Activated CD8-positive, alpha-beta memory T cell treated with anti-CD3 and anti-CD28 coated beads for 4 hours (primary cell): Measurements from ENCODE around the gene IPPK.
A peak's percentile ranks its signal among the peaks of the same experiment; 100 is the strongest.
"Not testable (repeated sequence)": the region's sequence is repeated elsewhere in the genome, so short reads cannot be mapped to it uniquely, and the experiment has no call there.

Source experiments
- DNase-seq, 2 donors: peaks; one replicate each; pipeline ENCODE4 v3.0.0-alpha.2; 2020; ENCODE audit warnings: low read depth in 2 of 2

Gene IPPK

DNA sequence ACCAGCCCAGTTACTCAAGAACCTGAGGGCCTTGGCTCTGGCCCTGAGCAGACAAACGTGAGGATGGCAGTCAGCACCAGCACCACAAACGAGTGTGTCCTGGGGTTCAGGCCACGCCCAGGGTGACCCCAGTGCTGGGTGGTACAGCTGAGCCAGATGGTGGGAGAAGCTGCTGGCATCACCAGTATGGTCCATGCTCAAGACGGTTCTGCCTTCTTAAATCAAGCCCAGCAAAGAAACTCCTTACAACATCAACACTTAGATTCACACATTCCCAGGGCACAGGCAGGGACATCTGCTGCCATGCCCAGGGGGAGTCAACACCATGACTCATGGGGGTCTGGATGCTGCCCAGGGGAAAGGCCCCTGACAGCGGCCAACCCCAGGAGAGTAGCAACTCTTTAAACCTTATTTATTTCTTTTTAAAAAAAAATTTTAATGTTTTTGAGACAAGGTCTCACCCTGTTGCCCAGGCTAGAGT is 31.3 kb downstream of the IPPK start:
- DNase-seq = no peak

GRCh38 chr9:92637886-92638620 is 31.9 kb downstream of the IPPK start:
- DNase-seq = no peak

- no peak for DNase-seq
These were observed 32.6 kb downstream of the IPPK start for GRCh38 chr9:92637326-92637725.

DNA sequence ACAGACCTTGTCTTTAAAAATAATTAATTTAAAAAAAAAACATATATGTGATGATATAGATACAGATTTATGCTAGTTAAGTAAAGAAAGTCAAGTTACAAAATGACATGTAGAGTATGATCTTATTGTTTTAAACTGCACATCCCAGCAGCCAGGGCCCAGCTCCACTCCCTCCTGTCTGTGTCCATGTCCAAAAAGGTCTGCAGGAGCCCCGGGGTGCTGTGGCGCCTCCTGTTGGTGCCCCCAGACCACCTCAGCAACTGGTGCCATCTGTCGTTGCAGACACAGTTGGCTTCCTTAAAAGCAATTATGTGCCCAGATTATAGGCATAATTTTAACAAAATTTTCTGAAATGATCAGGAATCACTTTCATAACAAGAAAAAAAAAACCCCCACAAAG is 33.3 kb downstream of the IPPK start:
- no peak for DNase-seq

GRCh38 chr9:92635760-92636159 is 34.2 kb downstream of the IPPK start:
- DNase-seq = no peak

- DNase-seq = peak; percentile 15 to 16
These were observed 35.0 kb downstream of the IPPK start for GRCh38 chr9:92634712-92635605.

- no peak for DNase-seq
These were observed 36.2 kb downstream of the IPPK start for GRCh38 chr9:92633614-92634278.

DNA sequence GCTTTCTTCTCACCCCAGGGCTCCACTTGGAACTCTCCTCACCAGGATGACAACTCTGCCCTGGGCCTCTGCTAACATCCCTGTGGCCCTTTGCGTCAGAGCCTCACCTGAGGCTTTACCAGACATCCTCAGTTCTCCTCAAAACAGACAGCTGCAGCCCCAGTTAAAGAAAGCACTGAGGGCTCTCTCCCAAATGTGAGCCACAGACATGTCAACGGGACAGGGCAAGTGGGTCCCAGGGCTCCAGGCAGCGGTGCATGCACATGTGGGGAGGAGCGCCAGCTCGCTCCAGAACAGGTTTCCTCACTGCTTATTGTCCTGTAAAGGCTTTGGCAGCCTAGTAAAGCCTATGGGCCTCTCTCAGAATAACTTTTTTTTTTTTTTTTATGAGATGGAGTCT is 37.3 kb downstream of the IPPK start:
- no peak for DNase-seq

DNA sequence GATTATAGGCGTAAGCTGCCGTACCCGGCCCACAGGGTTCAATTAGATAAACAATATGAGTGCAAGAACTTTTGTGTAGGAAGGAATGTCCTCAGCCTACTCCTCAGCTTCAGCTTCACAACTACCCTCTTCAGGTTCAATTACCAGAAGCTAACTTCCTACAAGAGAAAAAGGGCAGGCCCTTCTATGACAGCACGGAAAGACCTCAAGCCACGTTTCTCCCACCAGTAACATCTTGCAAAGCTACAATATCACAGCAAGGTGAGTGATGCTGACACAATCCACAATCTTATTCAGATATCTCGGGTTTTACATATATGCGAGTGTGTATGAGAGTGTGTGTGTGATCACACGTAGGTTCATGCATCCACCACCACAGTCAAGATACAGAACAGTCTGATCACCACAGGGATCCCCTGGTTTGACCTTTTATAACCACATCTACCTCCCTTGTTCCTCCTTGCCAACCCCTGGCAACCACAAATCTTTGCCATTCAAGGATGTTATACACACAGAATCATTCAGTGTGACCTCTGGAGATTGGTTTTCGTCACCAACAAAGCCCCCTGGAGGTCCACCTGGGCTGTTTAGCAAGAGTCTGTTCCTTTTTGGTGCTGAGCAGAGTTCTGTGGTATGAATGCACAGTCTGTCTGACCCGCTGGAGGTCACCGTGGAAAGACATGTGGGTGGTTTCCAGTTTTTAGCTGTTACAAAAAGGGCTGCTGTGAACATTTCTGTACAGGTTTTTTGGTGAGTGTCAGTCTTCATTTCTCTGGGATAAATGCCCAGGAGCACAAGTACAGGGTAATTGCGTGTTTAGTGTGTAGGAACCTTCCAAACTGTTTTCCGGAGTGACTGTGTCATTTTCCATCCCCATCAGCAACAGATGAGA is 38.2 kb downstream of the IPPK start:
- DNase-seq = no peak

DNA sequence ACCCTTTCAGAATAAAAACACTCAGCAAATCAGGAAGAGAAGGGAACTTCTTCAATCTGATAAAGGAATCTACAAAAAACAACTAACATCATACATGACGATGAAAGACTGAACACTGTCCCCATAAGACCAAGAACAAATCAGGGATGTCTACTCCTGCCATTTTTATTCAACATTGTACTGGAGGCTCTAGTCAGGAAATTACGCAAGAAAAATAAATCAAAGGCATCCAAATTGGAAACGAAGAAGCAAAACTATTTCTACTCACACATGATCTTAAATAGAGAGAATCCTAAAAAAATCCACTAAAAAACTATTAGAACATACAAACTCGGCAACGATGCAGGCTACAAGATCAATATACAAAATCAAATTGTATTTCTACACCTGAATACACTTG is 42.3 kb downstream of the IPPK start:
- DNase-seq = no peak

- DNase-seq = no peak
These were observed 43.4 kb downstream of the IPPK start for GRCh38 chr9:92626484-92626883.

DNA sequence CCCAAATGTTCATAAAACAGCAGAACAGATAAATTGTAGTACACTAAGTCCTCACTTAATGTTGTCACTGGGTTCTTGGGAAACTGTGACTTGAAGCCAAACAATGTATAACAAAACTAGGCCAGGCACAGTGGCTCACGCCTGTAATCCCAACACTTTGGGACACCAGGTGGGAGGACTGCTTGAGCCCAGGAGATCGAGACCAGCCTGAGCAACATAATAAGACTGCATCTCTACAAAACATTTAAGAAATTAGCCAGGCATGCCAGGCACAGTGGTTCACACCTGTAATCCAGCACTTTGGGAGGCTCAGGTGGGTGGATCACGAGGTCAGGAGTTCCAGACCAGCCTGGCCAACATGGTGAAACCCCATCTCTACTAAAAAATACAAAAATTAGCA is 46.0 kb downstream of the IPPK start:
- DNase-seq = not testable (repeated sequence)

DNA sequence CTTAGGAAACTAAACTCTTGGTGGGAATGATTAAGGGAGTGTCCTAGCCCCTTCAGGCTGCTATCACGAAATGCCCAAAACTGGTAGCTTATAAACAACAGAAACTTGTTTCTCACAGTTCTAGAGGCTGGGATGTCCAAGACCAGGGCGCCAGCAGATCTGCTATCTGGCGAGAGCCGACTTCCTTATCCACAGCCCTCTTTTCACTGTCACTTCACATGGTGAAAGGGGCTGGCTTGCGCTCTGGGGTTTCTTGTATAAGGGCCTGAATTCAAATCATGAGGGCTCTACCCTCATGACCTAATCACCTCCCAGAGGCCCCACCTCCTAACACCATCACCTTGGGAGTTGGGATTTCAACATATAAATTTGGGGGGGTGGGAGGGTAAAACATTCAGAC is 49.1 kb downstream of the IPPK start:
- DNase-seq = no peak

DNA sequence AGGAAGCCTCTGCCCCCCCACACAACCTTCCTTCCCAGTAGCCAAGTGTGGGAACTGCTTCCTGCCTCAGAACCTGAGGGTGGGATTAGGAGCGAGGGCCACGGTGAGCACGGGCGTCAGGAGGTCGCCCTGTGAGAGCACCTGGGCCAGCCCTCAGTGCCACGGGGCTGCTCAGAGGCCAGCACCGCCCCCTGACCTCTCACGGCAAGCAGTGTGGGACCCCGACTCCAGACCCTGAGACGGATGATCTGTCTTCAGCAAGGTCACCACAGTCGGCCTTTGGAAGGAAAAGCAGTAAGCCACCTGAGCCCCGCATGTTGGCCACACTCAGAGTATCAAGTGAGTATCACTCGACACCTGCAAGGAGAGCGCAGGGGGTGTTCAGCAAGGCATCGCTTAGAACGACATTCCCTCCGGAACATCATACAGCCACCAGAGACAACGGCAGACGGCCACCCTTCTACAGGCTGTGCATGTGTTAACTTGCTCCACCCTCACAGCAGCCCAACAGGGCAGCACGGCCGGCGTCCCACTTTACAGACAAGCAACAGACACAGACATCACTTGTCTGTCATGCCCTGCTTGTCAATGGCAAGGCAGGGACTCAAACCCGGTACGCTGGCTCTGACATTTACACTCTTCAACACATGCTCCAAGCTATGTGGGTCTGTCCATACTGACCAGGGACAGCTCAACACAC is 50.2 kb downstream of the IPPK start:
- DNase-seq = no peak

DNA sequence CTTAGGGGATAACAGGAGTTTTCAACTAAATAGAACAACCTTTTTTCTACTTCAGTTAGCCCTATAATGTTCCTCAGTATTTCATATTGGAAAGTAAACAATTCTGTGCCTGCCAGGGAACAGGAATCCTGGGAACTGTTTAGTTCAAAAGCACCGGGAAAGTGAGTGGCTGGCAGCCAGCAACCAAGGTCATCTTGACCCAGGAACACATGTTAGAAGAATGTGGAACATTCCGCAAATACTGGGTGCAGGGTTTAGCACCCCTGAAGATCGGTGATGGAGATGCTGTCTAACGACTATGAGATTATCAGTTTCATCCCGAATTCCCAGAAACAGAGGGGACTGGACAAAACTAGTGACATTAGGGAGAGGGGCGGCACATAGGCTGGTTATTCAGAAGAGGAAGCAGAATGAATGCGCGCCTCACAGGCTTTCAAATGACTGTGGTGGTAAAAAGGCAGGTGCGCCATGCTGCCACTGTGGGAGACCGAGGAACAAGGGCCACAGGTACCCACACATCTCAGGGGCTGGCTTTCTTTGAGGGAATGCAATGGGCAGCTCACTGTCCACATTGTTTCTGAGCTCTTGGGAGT is 51.2 kb downstream of the IPPK start:
- no peak for DNase-seq

DNA sequence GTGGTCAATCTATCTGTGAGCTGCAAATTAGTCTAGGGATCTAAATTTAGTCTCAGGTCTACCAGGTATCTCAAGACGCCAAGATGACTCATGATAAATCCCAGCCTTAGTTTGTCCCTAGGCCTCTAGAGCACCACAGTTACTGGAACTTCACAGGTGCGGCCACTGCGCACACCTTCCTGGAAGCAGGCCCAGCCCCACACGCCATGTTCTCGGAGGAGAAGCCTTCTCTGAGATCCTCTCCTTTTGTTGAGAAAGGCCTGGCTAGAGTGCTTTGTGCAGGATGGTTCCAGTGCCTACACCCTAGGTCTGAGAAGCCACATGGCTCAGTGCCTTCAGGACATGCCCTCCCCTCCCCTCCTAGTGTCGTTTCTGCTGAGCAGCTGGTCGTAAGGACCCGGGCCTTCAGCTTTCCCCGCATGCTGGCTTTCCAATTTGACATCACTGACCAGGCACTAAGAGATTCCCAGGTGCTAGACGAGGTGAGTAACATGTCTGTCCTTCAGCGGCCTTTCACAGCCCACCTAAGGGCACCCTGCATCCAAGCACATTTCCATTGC is 51.9 kb downstream of the IPPK start:
- DNase-seq = no peak

DNA sequence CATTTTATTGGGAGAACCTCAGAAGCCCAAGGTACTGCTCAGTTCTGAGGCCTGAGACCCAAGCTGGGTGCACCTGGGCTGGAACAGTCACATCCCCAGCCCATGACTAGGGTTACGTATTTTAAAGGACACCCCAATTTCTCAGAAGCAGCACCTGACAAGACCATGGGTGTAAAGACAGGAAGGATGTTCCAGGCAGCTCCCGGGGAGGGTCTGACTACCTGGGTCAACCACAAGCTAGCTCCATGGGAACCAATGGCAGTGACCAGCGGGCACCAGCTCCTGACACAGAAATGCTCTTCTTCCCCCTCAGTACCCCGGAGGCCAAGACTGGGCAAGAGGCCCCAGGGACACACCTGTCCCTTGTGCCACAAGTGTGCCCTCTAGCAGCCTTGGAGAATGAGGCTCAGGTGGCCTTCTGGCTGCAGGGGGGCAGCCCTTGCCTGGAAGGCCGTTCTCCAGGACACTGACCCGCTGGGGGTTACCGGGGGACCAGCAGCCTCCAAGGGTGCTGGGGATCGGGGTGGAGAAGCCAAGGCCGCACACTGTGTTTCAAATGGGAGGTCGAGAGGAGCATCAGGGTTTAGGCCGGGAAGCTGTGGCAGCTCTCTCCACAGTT is 52.6 kb downstream of the IPPK start:
- DNase-seq = no peak

GRCh38 chr9:92616655-92617111 is 53.2 kb downstream of the IPPK start:
- DNase-seq = no peak

DNA sequence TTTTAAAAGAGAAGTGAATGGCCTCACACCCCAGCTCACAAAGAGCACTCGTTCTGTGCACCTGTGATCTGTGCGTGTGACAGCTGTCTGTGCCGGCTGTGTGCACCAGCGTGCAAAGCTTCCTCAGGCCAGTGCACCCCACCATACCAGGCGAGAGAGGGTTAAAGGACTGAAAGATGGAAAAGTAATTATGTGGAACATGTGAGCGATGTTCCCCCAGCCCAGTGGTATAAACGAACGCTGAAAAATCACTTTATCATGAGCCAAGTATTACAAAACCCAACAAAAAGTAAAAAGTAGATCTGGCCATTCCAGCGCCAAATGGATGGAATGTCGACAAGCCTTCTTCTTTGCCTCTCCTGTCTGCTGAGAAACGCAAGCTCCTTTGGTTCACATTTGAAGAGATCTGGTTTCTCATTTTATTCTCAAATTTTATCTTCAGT is 53.7 kb downstream of the IPPK start:
- no peak for DNase-seq
